GM21529 (cell line): ENCODE results near the gene RPS6KA5.
"Not testable (repeated sequence)": the region's sequence is repeated elsewhere in the genome, so short reads cannot be mapped to it uniquely, and the experiment has no call there.

Source experiments
- ATAC-seq: cut with Tn5 transposase; IDR thresholded peaks from one replicate; pipeline ENCODE4 v1.9.1; 2021; ENCODE audit not compliant: unreplicated experiment

The RPS6KA5 gene

GRCh38 chr14:90839024-90839888, 221.2 kb downstream of the RPS6KA5 start:
- no peak for ATAC-seq

DNA sequence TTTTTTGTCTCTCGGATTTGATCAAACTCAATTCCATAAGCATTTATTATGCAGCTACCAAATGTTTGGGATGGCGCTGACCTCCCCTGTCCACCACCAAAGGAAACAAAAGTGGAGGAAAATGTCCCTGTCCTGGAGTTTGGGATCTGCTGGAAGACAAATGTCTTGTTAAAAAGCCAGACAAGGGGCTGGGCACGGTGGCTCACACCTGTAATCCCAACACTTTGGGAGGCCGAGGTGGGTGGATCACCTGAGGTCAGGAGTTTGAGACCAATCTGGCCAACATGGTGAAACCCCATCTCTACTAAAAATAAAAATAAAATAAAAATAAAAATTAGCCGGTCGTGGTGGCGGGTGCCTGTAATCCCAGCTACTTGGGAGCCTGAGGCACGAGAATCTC, 221.9 kb downstream of the RPS6KA5 start:
- not testable (repeated sequence) for ATAC-seq

GRCh38 chr14:90837355-90837754, 223.1 kb downstream of the RPS6KA5 start:
- ATAC-seq = no peak

DNA sequence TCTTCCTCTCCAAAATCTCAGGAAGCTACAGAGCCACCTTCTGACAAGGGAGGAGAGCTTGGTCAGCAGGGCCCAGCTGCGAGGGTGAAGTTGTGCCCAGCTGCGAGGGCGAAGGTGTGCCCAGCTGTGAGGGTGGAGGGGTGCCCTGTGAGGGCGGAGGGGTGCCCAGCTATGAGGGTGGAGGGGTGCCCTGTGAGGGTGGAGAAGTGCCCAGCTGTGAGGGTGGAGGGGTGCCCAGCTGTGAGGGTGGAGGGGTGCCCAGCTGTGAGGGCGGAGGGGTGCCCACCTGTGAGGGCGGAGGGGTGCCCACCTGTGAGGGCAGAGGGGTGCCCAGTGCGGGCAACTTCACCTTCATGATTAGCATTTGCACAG, 223.8 kb downstream of the RPS6KA5 start:
- no peak for ATAC-seq

DNA sequence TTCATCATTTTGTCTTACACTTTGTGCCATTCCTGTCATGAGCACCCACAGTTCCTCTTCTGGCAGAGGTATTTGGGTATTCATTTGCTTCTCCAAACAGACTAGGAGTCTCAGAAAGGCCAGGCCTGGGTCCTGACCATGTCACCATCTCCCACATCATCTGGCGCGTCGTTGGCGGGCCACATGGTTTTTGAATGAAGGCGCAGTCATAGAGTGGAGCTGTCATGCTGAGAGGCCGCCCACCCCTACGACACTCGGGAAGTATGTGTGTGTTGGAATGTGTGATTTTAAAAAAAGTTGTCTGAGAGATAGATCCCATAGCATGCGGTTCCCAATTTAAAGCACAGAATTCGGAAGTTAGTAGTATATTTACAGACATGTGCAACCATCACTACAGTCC, 228.6 kb downstream of the RPS6KA5 start:
- no peak for ATAC-seq

DNA sequence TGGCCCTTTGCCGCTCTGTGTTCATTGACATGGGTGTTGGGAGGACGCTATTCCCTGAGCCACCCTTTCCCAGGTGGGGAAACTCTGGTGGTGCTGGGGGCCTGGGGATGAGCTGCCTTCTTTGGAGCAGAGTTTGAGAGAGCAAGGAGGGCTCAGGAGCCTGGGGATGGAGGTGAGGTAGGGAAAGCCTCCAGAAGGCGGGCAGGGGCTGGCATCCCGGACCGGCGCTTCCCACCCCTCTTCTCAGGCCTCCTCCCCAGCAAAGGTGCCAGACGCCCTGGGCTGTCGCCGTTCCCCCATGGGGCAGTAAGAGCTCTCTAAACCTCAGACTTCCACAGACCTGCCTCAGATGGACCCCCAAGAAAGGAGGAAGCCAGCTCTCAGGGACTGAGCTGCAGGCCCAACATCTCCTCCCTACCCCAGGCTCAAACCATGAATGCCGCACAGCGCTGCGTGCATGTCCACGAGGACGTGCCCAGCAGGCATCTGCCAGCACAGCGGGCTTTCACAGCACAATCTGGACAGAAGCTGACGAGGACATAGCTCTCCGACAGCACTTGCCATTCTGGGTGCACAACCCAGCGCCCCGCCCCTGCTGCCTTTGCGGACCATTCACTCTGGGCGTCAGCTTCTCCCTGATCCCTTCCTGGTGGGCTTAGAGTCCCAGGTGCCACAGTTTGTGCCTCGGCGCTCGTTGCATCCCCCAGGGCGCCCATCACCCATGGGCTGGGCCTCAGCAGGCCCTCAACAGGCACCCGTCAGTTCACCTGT, 229.3 kb downstream of the RPS6KA5 start:
- no peak for ATAC-seq

- no peak for ATAC-seq
Measured at GRCh38 chr14:90829677-90830076, 230.8 kb downstream of the RPS6KA5 start.

- peak; percentile 60 for ATAC-seq
Measured at GRCh38 chr14:90828642-90829487, 231.6 kb downstream of the RPS6KA5 start.

DNA sequence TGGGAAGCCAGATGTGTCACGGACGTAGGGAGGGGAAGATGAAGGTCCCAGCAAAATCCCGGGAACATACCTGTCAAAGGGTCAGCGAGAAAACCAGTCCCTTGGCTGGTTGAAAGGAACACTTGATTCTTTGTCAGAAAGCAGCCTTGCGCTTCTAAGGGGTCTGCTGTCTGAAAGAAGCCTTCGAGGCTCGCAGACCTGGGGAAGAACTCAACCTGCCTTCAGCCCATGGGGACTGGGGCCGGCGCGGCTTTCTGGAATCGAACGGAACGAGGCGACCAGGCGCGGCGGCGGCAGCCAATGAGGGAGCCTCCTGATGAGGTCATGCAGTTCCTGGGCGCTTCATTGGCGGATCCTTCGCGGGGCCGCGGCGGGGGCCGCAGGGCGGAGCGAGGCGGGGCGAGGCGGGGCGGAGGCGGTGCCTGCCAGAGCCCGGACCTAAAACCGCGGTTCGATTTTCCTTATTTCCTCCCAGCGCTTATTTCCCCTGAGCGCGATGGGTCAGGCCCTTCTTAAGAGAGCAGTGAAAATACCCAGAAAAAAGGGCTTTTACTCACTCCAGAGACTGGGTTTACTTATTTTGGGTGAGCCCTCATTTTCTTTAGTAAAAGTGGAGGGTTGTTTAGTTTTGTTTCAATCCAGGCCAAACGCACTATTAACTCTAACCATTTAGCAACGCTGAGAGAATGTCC, 232.4 kb downstream of the RPS6KA5 start:
- peak; percentile 99 for ATAC-seq

- ATAC-seq = not testable (repeated sequence)
Measured at GRCh38 chr14:90823542-90823941, 236.9 kb downstream of the RPS6KA5 start.

GRCh38 chr14:90820958-90821357, 239.5 kb downstream of the RPS6KA5 start:
- peak; percentile 54 for ATAC-seq

DNA sequence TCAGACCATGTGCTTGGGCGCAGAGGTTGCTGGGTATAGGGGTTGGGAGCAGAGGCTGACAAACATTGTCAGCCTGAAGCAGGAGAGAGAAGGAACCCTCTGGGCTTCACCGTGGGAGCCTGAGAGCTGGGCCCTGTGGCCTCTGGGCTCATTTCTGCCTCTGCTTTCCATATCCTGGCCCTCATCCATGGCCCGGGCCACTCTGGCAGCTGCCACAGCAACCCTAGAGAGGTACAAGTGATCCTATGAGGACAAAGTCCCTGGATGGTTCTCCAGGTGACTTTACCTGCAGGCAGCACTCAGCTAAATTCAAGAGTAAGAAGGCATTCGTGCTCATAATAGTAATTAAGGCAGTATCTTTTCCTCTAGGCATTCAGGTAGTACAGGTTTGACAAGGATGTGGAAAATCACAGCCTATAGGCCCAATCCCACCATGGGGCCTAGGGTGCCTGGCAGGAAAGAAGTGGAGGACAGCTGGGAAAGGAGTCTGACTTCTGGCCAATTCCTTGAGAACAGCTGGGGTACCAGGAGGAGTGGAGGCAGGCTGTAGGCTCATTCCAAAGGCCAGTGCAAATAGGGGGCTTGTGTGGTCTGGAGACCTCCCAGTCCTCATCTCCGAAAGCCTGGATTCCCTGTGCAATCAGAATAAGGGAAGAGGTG, 240.6 kb downstream of the RPS6KA5 start:
- ATAC-seq = no peak

DNA sequence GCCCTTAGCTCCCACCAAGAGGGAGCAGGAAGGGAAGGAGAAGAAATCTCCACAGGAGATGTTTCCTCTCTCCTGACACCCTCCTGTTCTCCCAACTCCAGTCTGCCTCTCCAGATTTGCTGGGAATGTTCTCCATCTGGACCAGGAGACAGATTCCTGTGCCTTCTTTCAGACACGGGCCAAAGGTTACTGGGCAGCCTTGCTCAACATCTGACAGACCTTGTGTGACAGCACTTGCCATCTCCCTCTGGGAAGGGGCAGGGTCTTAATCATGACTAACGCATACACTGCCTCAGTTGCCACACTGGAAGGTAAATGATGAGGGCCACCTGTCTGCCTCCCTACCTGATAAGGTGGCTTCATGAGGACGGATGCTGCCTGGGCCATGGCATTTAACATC, 241.7 kb downstream of the RPS6KA5 start:
- ATAC-seq = no peak

DNA sequence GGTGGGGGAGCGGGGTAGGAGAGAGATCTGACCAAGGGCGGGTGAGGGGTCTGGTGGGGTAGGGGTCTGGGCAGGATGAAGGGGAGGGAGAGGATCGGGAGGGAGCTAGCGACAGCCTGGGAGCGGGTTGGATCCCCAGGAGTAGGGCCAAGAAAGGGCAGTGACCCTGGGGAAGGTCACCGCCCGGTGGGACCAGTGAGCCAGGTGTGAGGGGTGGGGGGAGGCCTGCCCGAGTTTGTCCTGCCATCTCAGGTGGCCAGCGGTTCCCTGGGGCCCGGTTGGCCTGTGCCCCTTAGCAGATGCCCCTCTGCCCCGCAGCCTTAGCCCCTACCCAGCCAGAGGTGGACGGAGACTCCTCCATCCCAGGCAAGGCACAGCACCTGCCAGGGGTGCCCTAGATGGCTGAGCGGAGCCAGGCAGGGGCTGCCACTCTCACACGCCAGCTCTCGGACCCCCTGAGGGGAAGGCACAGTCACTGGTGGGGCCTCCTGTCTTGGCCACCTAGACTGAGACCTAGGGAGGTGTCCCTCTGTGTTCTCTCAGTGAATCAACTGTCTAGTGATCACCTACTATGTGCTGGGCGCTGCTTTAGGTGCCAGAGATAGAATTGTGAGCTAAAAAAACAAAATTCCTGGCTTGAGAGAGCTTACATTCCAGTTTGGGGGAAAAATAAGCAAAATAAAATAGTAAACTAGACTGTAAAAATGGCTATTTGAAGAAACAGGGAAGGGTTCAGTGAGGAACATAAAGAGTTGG, 243.6 kb downstream of the RPS6KA5 start:
- no peak for ATAC-seq

DNA sequence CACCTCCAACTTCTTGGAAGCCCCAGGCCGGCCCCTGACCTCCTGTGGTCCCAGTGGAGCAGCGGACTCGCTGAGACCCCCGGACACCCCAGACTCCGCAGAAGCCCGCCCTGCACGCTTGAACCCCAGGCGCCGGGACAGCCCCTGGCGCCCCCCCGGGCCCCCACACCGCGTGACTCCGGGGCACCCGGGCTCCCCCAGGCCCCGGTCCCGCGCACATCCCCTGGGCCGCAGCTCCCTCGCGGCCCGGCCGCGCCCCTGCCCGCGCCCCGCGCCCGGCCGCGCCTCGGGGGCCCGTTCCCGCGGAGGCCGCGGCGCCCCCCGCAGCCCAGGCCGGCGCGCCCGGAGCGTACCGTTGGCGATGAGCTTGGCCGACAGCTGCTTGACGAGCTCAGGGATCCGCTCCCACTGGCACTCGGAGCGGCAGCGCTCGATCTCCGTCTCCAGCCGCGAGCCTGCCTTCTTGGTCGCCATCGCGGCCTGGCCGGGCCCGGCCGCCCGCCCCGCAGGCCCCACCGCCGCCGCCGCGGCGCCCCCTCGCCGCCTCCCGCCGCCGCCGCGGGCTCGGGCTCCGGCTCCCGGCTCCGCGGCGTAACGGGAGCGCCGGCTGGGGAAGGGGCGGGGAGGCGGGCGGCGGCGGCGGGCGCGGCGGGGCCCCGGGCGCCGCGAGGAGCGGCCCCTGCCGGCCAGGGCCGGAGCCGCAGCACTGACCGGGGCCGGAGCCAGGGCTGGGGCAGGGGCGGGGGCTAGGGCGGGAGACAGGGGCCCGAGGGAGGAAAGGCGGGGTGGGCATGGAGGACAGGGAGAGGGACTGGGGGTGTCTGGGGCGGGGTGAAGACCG, 244.4 kb downstream of the RPS6KA5 start, which contains the start of gene TTC7B:
TSS of gene TTC7B (minus strand) at position 609 of the 841 bp plus-strand sequence. CDS start at position 474, 135 bp downstream.
- peak; percentile 71 for ATAC-seq

GRCh38 chr14:90815572-90815821, 244.9 kb downstream of the RPS6KA5 start:
- no peak for ATAC-seq

DNA sequence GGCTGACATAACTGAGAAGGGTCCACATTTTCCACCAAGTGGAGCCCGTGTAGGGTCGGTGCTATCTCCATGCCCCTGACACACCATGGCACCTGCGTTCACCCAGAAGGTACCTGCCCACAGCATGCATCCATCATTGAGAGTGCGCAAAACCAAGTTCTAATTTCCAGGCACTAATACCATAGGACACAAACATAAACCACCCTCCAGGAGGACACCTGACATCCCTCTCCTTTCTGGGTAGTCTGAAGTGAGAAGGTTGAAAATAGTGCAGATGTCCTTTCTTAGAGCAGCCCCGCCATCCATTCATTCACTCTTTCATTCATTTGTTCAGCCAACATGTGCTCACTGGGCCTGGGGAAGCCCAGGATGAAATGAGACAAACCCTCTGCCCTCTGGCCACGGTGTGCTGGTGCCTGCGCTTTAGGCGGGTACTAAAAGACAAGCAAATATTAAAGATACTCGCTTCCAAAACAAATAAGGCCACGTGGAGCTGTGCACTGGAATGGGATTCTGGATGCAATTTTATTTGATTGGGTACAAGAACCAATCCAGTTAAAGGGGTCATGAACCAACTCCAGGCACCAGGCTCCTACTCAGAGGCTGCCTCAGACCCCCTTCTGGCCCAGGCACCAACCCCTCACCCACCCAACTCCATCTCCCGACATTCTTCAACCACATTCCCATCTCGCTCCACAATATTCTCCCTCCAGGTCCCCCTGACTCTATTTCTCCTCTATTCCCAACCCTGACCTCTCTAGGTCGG, 245.5 kb downstream of the RPS6KA5 start:
- ATAC-seq = no peak

GRCh38 chr14:90813442-90813841, 247.0 kb downstream of the RPS6KA5 start:
- ATAC-seq = no peak
